ENCODE results near the gene MKRN2OS.
A peak's percentile ranks its signal among the peaks of the same experiment; 100 is the strongest.

Gene MKRN2OS

GRCh38 chr3:12556690-12557472 lies 11.6 kb upstream of the MKRN2OS start, which contains the start of gene MKRN2:
Gene MKRN2, plus strand, starts transcription at chr3:12557087. Its CDS starts 64 bp downstream, at chr3:12557151.
- Histone ChIP-seq H3K27me3 (ENCODE audit: insufficient read depth, poor library complexity, severe bottlenecking) (no peaks in the 10 kb centered on the region), H3K4me3 (replicated peaks; ENCODE audit: insufficient read depth, low read length) (peak within 1 kb of the TSS; percentile 86), H3K27ac (replicated peaks) (peak within 1 kb of the TSS; percentile 93)
- DNase-seq (ENCODE audit: low read depth in 1 of 2, low spot score in 1 of 2): peak; percentile 74 to 86
- TF ChIP-seq CTCF (IDR thresholded peaks at IDR 0.05; ENCODE audit: insufficient read depth, low read length): no peak
- peak; percentile 87 for TF ChIP-seq GABPA (IDR thresholded peaks at IDR 0.05; ENCODE audit: low read depth)
- TF ChIP-seq REST (IDR thresholded peaks at IDR 0.05; ENCODE audit: insufficient replicate concordance, low read depth): peak; percentile 71
- no peak for TF ChIP-seq SPI1 (IDR thresholded peaks at IDR 0.05; ENCODE audit: borderline replicate concordance, low read depth)
- peak; percentile 95 for TF ChIP-seq POLR2AphosphoS5 (IDR thresholded peaks at IDR 0.05; ENCODE audit: low read depth)

GRCh38 chr3:12556314-12556689 lies 11.0 kb upstream of the MKRN2OS start:
- peak overlapping the region; percentile 86 for H3K4me3 ChIP-seq (replicated peaks; ENCODE audit: insufficient read depth, low read length)
- TF ChIP-seq CTCF (IDR thresholded peaks at IDR 0.05; ENCODE audit: insufficient read depth, low read length) (no peak), REST (IDR thresholded peaks at IDR 0.05; ENCODE audit: insufficient replicate concordance, low read depth) (no peak), POLR2AphosphoS5 (IDR thresholded peaks at IDR 0.05; ENCODE audit: low read depth) (no peak), SPI1 (IDR thresholded peaks at IDR 0.05; ENCODE audit: borderline replicate concordance, low read depth) (no peak), GABPA (IDR thresholded peaks at IDR 0.05; ENCODE audit: low read depth) (no peak)
- no peak for DNase-seq (ENCODE audit: low read depth in 1 of 2, low spot score in 1 of 2)
- H3K27ac ChIP-seq (replicated peaks): peak overlapping the region; percentile 93
- H3K27me3 ChIP-seq (ENCODE audit: insufficient read depth, poor library complexity, severe bottlenecking): no peaks in the 10 kb centered on the region

GRCh38 chr3:12553921-12554391 lies 8.7 kb upstream of the MKRN2OS start:
- Histone ChIP-seq H3K27me3 (ENCODE audit: insufficient read depth, poor library complexity, severe bottlenecking) (no peaks in the 10 kb centered on the region), H3K4me3 (replicated peaks; ENCODE audit: insufficient read depth, low read length) (peak overlapping the region; percentile 36), H3K27ac (replicated peaks) (peak overlapping the region; percentile 55)
- no peak for TF ChIP-seq CTCF (IDR thresholded peaks at IDR 0.05; ENCODE audit: insufficient read depth, low read length)
- 0 out of 2 replicates have a peak, but pooled peaks have one; percentile 44 for TF ChIP-seq POLR2AphosphoS5 (IDR thresholded peaks at IDR 0.05; ENCODE audit: low read depth)
- peak in 1 of 2 experiments; percentile 23 for DNase-seq (ENCODE audit: low read depth in 1 of 2, low spot score in 1 of 2)
